Epithelial cell of proximal tubule (primary cell): ENCODE results near the gene CBARP. TPM values are rescaled to one million over a fixed set of nuclear protein-coding genes. Genes with fewer than 3 reads are reported as not detected.

Experiments
- DNase-seq: peaks from one replicate; pipeline ENCODE4 v3.0.0-alpha.2; 2011; ENCODE audit warnings: low read depth
- H3K4me3 ChIP-seq: 2 replicates; pipeline ENCODE4 v1.5.1; 2011; ENCODE audit warnings: low read depth, mild to moderate bottlenecking, low read length
- CTCF ChIP-seq: conservative IDR thresholded peaks from 2 replicates; pipeline ENCODE4 v1.5.1; 2012; ENCODE audit warnings: low read depth, mild to moderate bottlenecking, low read length
- total RNA-seq: library from RNA; depleted of rRNA; stranded (reverse); fragments of >200 nt; gene quantifications from 2 replicates; pipeline ENCODE4 v1.2.3, GENCODE V29; 2015

CBARP gene
- total RNA-seq, 1 donor from 2014 or later, result 9.7 TPM

- DNase-seq, result no peak
- peak; percentile 86 for TF ChIP-seq CTCF
- peak overlapping the region; percentile 82 for H3K4me3 ChIP-seq
Observed at GRCh38 chr19:1243768-1244692, 6.2 kb upstream of the CBARP start.

GRCh38 chr19:1241417-1242095 lies 3.8 kb upstream of the CBARP start, which contains the start of gene ATP5F1D:
ATP5F1D (plus strand) TSS chr19:1241751; CDS start chr19:1241851, 100 bp downstream.
- peak within 1 kb of the TSS; percentile 82 for H3K4me3 ChIP-seq
- no peak for TF ChIP-seq CTCF
- DNase-seq, result no peak

- H3K4me3 ChIP-seq, result peak overlapping the region; percentile 82
- no peak for TF ChIP-seq CTCF
- DNase-seq, result no peak
Observed at GRCh38 chr19:1240925-1241324, 3.1 kb upstream of the CBARP start.

- TF ChIP-seq CTCF, result peak; percentile 62
- H3K4me3 ChIP-seq, result peak overlapping the region; percentile 47
- no peak for DNase-seq
Observed at GRCh38 chr19:1239796-1240737, 2.3 kb upstream of the CBARP start.

GRCh38 chr19:1239420-1239795 lies 1.6 kb upstream of the CBARP start:
- DNase-seq, result no peak
- no peak for TF ChIP-seq CTCF
- H3K4me3 ChIP-seq, result no peak overlapping the region
